ENCODE results near the gene PRSS22. TPM values are rescaled to one million over a fixed set of nuclear protein-coding genes. Genes with fewer than 3 reads are reported as not detected.

The PRSS22 gene
- total and polyA plus RNA-seq, 2 donors (not counting 1 experiment from before 2014, with no cell fraction given), result not detected

DNA sequence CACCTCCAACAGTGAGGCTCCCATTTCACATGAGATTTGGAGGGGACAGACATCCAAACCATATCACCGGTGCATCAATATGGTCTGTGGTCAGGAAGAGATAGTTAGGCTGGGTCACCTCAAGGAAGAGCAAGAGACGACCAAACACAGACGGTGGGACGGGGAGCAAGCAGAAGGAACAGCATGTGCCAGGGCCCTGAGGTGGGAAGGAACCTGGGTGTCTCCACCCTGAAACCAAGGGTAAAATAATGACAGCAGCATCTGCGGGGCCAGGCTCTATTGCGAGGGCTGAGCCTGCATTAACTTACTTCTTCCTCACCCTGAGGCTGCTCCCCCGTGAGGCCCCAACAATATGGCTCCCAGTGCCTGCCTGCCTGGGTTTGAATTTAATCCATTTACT is 49.8 kb downstream of the PRSS22 start:
- no peaks in the 10 kb centered on the region for H3K36me3 ChIP-seq (replicated peaks in 1 of 2; ENCODE audit: control extremely low read depth in 1 of 2, control insufficient read depth in 1 of 2, extremely low read depth in 1 of 2, insufficient read depth in 2 of 2, low read length in 1 of 2)
- intact Hi-C loops (cut with micrococcal nuclease), result no loop called here
- Mint-ChIP-seq H3K27ac (no peak overlapping the region), H3K9me3 (ENCODE audit: insufficient read depth) (peaks cover 5% of the 10 kb centered on the region), H3K4me3 (no peak overlapping the region), H3K4me1 (no peaks in the 10 kb centered on the region), H3K27me3 (peaks cover 49% of the 10 kb centered on the region)
- CTCF ChIA-PET, result no interaction called here
- no peak overlapping the region for H3K9ac ChIP-seq (ENCODE audit: low read length)
- no peaks in the 10 kb centered on the region for H3K79me2 ChIP-seq (ENCODE audit: control insufficient read depth, insufficient read depth, low read length)
- TF ChIP-seq, protein P1, sequence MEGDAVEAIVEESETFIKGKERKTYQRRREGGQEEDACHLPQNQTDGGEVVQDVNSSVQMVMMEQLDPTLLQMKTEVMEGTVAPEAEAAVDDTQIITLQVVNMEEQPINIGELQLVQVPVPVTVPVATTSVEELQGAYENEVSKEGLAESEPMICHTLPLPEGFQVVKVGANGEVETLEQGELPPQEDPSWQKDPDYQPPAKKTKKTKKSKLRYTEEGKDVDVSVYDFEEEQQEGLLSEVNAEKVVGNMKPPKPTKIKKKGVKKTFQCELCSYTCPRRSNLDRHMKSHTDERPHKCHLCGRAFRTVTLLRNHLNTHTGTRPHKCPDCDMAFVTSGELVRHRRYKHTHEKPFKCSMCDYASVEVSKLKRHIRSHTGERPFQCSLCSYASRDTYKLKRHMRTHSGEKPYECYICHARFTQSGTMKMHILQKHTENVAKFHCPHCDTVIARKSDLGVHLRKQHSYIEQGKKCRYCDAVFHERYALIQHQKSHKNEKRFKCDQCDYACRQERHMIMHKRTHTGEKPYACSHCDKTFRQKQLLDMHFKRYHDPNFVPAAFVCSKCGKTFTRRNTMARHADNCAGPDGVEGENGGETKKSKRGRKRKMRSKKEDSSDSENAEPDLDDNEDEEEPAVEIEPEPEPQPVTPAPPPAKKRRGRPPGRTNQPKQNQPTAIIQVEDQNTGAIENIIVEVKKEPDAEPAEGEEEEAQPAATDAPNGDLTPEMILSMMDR (IDR thresholded peaks at IDR 0.05), result no peak
- TF ChIP-seq EZH2 (IDR thresholded peaks at IDR 0.05; ENCODE audit: borderline replicate concordance, insufficient read depth, low read depth, low read length, poor library complexity, severe bottlenecking), result no peak
- no peak overlapping the region for H3K27ac ChIP-seq (ENCODE audit: low read length in 2 of 2)
- H3K4me1 ChIP-seq (ENCODE audit: control insufficient read depth in 2 of 2, insufficient read depth in 2 of 2, low read length in 2 of 2), result no peaks in the 10 kb centered on the region
- no peak overlapping the region for H3K4me3 ChIP-seq (ENCODE audit: control extremely low read depth in 1 of 5, extremely low read depth in 1 of 5, insufficient read depth in 1 of 5, low read depth in 2 of 5, low read length in 4 of 5)
- no peaks in the 10 kb centered on the region for H4K20me1 ChIP-seq (ENCODE audit: control insufficient read depth, insufficient read depth, low read length, poor library complexity, severe bottlenecking)
- ATAC-seq (ENCODE audit: low read depth), result no peak
- POLR2A ChIA-PET, result no interaction called here
- peaks cover 0 to 21% (median 8%) of the 10 kb centered on the region in 4 experiments for H3K27me3 ChIP-seq (replicated peaks in 1 of 4; ENCODE audit: control extremely low read depth in 1 of 4, control insufficient read depth in 3 of 4, insufficient read depth in 4 of 4, low read length in 3 of 4)
- no peak overlapping the region for H2AFZ ChIP-seq (ENCODE audit: insufficient read depth, low read depth, low read length, poor library complexity, severe bottlenecking)
- DNase-seq, result no peak
- H3K4me2 ChIP-seq (replicated peaks; ENCODE audit: low read depth, low read length, poor library complexity, severe bottlenecking), result no peak overlapping the region
- peaks cover 0 to 13% (median 7%) of the 10 kb centered on the region in 3 donors for H3K9me3 ChIP-seq (ENCODE audit: control extremely low read depth in 1 of 3, control insufficient read depth in 2 of 3, insufficient read depth in 1 of 3, low read length in 2 of 3)
- WGBS (ENCODE audit: insufficient coverage), result 83% methylated on average over 3 of the region's 7 CpGs

DNA sequence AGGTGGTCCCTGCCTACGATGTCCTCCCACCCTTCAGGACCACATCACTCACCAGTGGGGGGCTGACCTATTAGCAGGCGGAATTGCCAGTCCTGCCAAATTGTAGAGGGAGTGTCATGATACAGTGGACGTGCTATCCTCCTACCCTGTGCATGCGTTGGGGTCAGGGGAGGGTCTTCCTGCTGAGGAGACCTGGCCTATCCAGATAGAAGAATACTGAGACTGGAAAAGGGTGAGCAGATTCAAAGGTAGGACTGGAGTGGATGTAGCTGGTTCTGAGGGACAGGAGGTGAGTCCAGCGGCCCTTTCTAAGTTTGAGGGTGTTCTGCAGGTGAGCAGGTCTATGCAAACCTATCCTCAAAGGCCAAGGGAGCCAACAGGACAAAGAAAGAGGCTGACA is 51.7 kb downstream of the PRSS22 start:
- Mint-ChIP-seq H3K4me1 (no peaks in the 10 kb centered on the region), H3K27me3 (peaks cover 39% of the 10 kb centered on the region), H3K4me3 (no peak overlapping the region), H3K9me3 (ENCODE audit: insufficient read depth) (peaks cover 5% of the 10 kb centered on the region), H3K27ac (no peak overlapping the region)
- DNase-seq (no peak), ATAC-seq (ENCODE audit: low read depth) (no peak)
- peaks cover 0 to 14% (median 6%) of the 10 kb centered on the region in 4 experiments for H3K27me3 ChIP-seq (replicated peaks in 1 of 4; ENCODE audit: control extremely low read depth in 1 of 4, control insufficient read depth in 3 of 4, insufficient read depth in 4 of 4, low read length in 3 of 4)
- H3K4me3 ChIP-seq (ENCODE audit: control extremely low read depth in 1 of 5, extremely low read depth in 1 of 5, insufficient read depth in 1 of 5, low read depth in 2 of 5, low read length in 4 of 5), result no peak overlapping the region
- no peak overlapping the region for H3K27ac ChIP-seq (ENCODE audit: low read length in 2 of 2)
- CTCF ChIA-PET, result no interaction called here
- peaks cover 0 to 13% (median 7%) of the 10 kb centered on the region in 3 donors for H3K9me3 ChIP-seq (ENCODE audit: control extremely low read depth in 1 of 3, control insufficient read depth in 2 of 3, insufficient read depth in 1 of 3, low read length in 2 of 3)
- H3K79me2 ChIP-seq (ENCODE audit: control insufficient read depth, insufficient read depth, low read length), result no peaks in the 10 kb centered on the region
- 93% methylated on average over 4 of the region's 5 CpGs for WGBS (ENCODE audit: insufficient coverage)
- H3K9ac ChIP-seq (ENCODE audit: low read length), result no peak overlapping the region
- intact Hi-C loops (cut with micrococcal nuclease), result no loop called here
- POLR2A ChIA-PET, result no interaction called here
- no peak overlapping the region for H3K4me2 ChIP-seq (replicated peaks; ENCODE audit: low read depth, low read length, poor library complexity, severe bottlenecking)
- H3K4me1 ChIP-seq (ENCODE audit: control insufficient read depth in 2 of 2, insufficient read depth in 2 of 2, low read length in 2 of 2), result no peaks in the 10 kb centered on the region
- TF ChIP-seq, protein P1 (IDR thresholded peaks at IDR 0.05), result no peak
- no peak for TF ChIP-seq EZH2 (IDR thresholded peaks at IDR 0.05; ENCODE audit: borderline replicate concordance, insufficient read depth, low read depth, low read length, poor library complexity, severe bottlenecking)
- no peaks in the 10 kb centered on the region for H3K36me3 ChIP-seq (replicated peaks in 1 of 2; ENCODE audit: control extremely low read depth in 1 of 2, control insufficient read depth in 1 of 2, extremely low read depth in 1 of 2, insufficient read depth in 2 of 2, low read length in 1 of 2)
- H2AFZ ChIP-seq (ENCODE audit: insufficient read depth, low read depth, low read length, poor library complexity, severe bottlenecking), result no peak overlapping the region
- no peaks in the 10 kb centered on the region for H4K20me1 ChIP-seq (ENCODE audit: control insufficient read depth, insufficient read depth, low read length, poor library complexity, severe bottlenecking)

Measured in B cell (primary cell).